NCI-H2029 treated with DMSO at 0.1 percent for 48 hours (cell line): ENCODE results near the gene NRIP1.

Experiments
- DNase-seq: peaks from one replicate; lab custom pipeline; 2025; lab: John Stamatoyannopoulos, UW

Gene NRIP1

GRCh38 chr21:15064576-15065391 lies at the start of gene NRIP1:
Gene NRIP1 (minus strand): TSS chr21:15065000. CDS start chr21:14968192, 96,808 bp downstream.
- peak; percentile 50 for DNase-seq

GRCh38 chr21:15112858-15113257 lies 48.1 kb upstream of the NRIP1 start:
- no peak for DNase-seq

- no peak for DNase-seq
These were observed 44.0 kb upstream of the NRIP1 start for GRCh38 chr21:15108801-15109200.

- DNase-seq, result no peak
These were observed 39.7 kb upstream of the NRIP1 start for GRCh38 chr21:15104470-15104869.

GRCh38 chr21:15098908-15099307 lies 34.1 kb upstream of the NRIP1 start:
- no peak for DNase-seq

- DNase-seq, result no peak
These were observed 33.4 kb upstream of the NRIP1 start for GRCh38 chr21:15098181-15098580.

GRCh38 chr21:15097580-15097979 lies 32.8 kb upstream of the NRIP1 start:
- DNase-seq, result no peak

GRCh38 chr21:15096146-15096545 lies 31.3 kb upstream of the NRIP1 start:
- no peak for DNase-seq

GRCh38 chr21:15095326-15095725 lies 30.5 kb upstream of the NRIP1 start:
- DNase-seq, result no peak

- DNase-seq, result no peak
These were observed 29.9 kb upstream of the NRIP1 start for GRCh38 chr21:15094706-15095105.

- no peak for DNase-seq
These were observed 28.4 kb upstream of the NRIP1 start for GRCh38 chr21:15093216-15093615.

- no peak for DNase-seq
These were observed 27.9 kb upstream of the NRIP1 start for GRCh38 chr21:15092745-15093144.

- DNase-seq, result no peak
These were observed 25.6 kb upstream of the NRIP1 start for GRCh38 chr21:15090390-15090789.

- DNase-seq, result no peak
These were observed 23.7 kb upstream of the NRIP1 start for GRCh38 chr21:15088488-15088887.

- peak; percentile 87 for DNase-seq
These were observed 19.9 kb upstream of the NRIP1 start for GRCh38 chr21:15084668-15085067.

GRCh38 chr21:15080526-15080925 lies 15.7 kb upstream of the NRIP1 start:
- DNase-seq, result no peak

GRCh38 chr21:15079269-15079668 lies 14.5 kb upstream of the NRIP1 start:
- no peak for DNase-seq

GRCh38 chr21:15078180-15078579 lies 13.4 kb upstream of the NRIP1 start:
- DNase-seq, result no peak

GRCh38 chr21:15077529-15078145 lies 12.8 kb upstream of the NRIP1 start:
- no peak for DNase-seq

- no peak for DNase-seq
These were observed 11.9 kb upstream of the NRIP1 start for GRCh38 chr21:15076730-15077129.

- no peak for DNase-seq
These were observed 6.2 kb upstream of the NRIP1 start for GRCh38 chr21:15071009-15071408.

- no peak for DNase-seq
These were observed 1.3 kb upstream of the NRIP1 start for GRCh38 chr21:15066123-15066575.

- peak; percentile 11 for DNase-seq
These were observed 757 bp upstream of the NRIP1 start for GRCh38 chr21:15065392-15066122.
